Measurements from ENCODE around the gene OR14I1.

DNA sequence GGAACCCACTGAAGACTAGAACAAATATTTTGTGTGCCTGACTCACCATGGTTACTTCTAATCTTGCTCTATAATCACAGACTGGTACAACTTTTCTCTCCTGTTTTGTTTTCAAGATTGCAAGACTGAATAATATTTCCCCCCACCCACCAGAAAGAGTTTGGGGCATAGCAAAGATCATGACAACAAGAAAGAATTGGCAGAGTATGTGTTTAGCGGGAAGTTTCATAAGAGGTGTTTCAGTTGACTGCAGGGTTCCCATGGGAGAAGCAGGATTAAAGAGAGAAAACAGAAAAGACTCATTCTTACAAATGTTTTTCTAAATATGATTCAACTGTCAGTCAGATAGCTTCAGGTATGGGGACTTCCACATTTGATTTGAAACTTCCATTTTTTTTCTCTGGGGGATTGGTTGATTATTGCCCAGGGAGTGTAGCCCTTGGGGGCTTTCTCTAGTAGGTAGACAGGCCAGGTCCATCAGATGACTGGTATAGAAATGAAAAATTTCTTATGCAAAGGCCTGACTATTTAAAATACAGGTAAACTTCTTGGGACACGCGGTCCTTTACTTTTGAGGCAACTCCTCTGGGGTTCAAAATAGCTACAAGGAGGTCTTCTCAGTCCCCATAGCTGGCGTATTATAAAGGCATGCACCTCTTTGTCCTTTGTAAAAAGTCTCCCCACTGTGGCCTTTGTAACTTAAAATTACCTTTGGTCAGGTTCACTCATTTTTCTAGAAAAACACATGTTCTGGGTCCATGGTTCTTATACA, 13.9 kb downstream of the OR14I1 start:
- TF ChIP-seq POLR2A (IDR thresholded peaks at IDR 0.05; ENCODE audit: extremely low read depth, insufficient read length) (no peak), MAX (IDR thresholded peaks at IDR 0.05; ENCODE audit: low read depth, low read length) (no peak), MYC (IDR thresholded peaks at IDR 0.05; ENCODE audit: low read depth, low read length) (no peak)
- TF ChIP-seq, protein P1, sequence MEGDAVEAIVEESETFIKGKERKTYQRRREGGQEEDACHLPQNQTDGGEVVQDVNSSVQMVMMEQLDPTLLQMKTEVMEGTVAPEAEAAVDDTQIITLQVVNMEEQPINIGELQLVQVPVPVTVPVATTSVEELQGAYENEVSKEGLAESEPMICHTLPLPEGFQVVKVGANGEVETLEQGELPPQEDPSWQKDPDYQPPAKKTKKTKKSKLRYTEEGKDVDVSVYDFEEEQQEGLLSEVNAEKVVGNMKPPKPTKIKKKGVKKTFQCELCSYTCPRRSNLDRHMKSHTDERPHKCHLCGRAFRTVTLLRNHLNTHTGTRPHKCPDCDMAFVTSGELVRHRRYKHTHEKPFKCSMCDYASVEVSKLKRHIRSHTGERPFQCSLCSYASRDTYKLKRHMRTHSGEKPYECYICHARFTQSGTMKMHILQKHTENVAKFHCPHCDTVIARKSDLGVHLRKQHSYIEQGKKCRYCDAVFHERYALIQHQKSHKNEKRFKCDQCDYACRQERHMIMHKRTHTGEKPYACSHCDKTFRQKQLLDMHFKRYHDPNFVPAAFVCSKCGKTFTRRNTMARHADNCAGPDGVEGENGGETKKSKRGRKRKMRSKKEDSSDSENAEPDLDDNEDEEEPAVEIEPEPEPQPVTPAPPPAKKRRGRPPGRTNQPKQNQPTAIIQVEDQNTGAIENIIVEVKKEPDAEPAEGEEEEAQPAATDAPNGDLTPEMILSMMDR (IDR thresholded peaks at IDR 0.05; ENCODE audit: low read depth, low read length): no peak

Data from NB4 (cell line).